Transverse colon (tissue), 4 donors: ENCODE data around the gene JAKMIP2. TPM values are rescaled to one million over a fixed set of nuclear protein-coding genes. Genes with fewer than 3 reads are reported as not detected.
"Not testable (repeated sequence)": the region's sequence is repeated elsewhere in the genome, so short reads cannot be mapped to it uniquely, and the experiment has no call there.

Source experiments
- DNase-seq: peaks from one replicate; pipeline ENCODE4 v3.0.0-alpha.2; 2019
- H3K27ac ChIP-seq, 4 donors: fragments of 200-600 bp; sonication (generic); 2 replicates each; pipeline ENCODE4 v1.5.1; 2016 to 2018; ENCODE audit warnings: inconsistent platforms in 4 of 4
- H3K27me3 ChIP-seq: fragments of 200-600 bp; sonication (generic); 2 replicates; pipeline ENCODE4 v1.5.1; 2017; ENCODE audit warnings: inconsistent platforms
- H3K36me3 ChIP-seq, 4 donors: fragments of 200-600 bp; sonication (generic); 2 replicates each; pipeline ENCODE4 v1.5.1; 2017 to 2019; ENCODE audit warnings: inconsistent platforms in 4 of 4
- H3K4me1 ChIP-seq, 4 donors: fragments of 200-600 bp; sonication (generic); 2 replicates each; pipeline ENCODE4 v1.5.1; 2017 to 2020; ENCODE audit warnings: inconsistent platforms in 4 of 4
- H3K4me3 ChIP-seq, 4 donors: fragments of 200-600 bp; sonication (generic); 1 replicate in 1 of 4; 2 replicates in 3 of 4; pipeline versions ENCODE4 v1.5.1 to v1.6.1; 2017 to 2019; ENCODE audit warnings: inconsistent platforms in 4 of 4
- H3K9me3 ChIP-seq, 2 donors: fragments of 200-600 bp; sonication (generic); 2 replicates each; pipeline ENCODE4 v1.5.1; 2017 to 2019; ENCODE audit warnings: inconsistent platforms in 2 of 2
- CTCF ChIP-seq, 5 experiments: fragments of 200-600 bp in 3 of 5; fragments of 450-650 bp in 2 of 5; sonication (generic) in 3 of 5; IDR thresholded peaks; 1 replicate in 2 of 5; 2 replicates in 3 of 5; pipeline ENCODE4 v1.5.1; 2016 to 2017; ENCODE audit warnings: antibody characterized with exemption in 5 of 5, inconsistent platforms in 3 of 5, mild to moderate bottlenecking in 2 of 5, moderate library complexity in 1 of 5
- EP300 ChIP-seq: sonication (generic); formaldehyde crosslinking; IDR thresholded peaks from one replicate; pipeline ENCODE4 v1.6.1; 2017; ENCODE audit warnings: antibody characterized with exemption, low read depth
- POLR2A ChIP-seq: fragments of 450-650 bp; IDR thresholded peaks from one replicate; pipeline ENCODE4 v1.6.1; 2016; ENCODE audit warnings: antibody characterized with exemption, mild to moderate bottlenecking, moderate library complexity
- POLR2AphosphoS5 ChIP-seq, 3 donors: sonication (generic); formaldehyde crosslinking; IDR thresholded peaks; one replicate each; pipeline ENCODE4 v1.6.1; 2016; ENCODE audit warnings: antibody characterized with exemption in 3 of 3
- WGBS, 2 donors: methylation state at CpG; one replicate each; pipeline ENCODE4 v1.1.5; 2018; ENCODE audit warnings: low coverage in 1 of 2; 5-methylcytosine and 5-hydroxymethylcytosine counted together
- in situ Hi-C, 4 donors: fragments of 200-750 bp; cut with MboI; loops; one replicate each; pipeline versions ENCODE4 v1.15.0 to v1.15.1; 2017; ENCODE audit warnings: low sequenced_read_pairs in 3 of 4, low pct_ligation_motif_present in 1 of 4, low pct_unique_long_range_greater_than_20kb in 1 of 4
- intact Hi-C: fragments of 100-400 bp; cut with DNase I; formaldehyde crosslinking; loops from one replicate; pipeline ENCODE4 v1.15.1; 2023; ENCODE audit warnings: low total_unique reads
- total RNA-seq, 4 donors: library from RNA; depleted of rRNA; stranded (reverse); fragments of >200 nt; gene quantifications; one replicate each; pipeline ENCODE4 v1.1.0, GENCODE V29; 2016

Gene JAKMIP2
- total RNA-seq, 4 donors from 2014 or later = 0.37 to 0.79 (median 0.40) TPM

GRCh38 chr5:147727200-147727599, 55.3 kb downstream of the JAKMIP2 start:
- H3K27me3 ChIP-seq = no peaks in the 10 kb centered on the region
- H3K36me3 ChIP-seq = no peaks in the 10 kb centered on the region
- H3K4me1 ChIP-seq = no peaks in the 10 kb centered on the region
- H3K27ac ChIP-seq = no peak overlapping the region
- 95 to 100% methylated on average over 1 of the region's 1 CpG for WGBS, 2 donors
- intact Hi-C loops = no loop called here
- H3K9me3 ChIP-seq = no peaks in the 10 kb centered on the region
- H3K4me3 ChIP-seq = no peak overlapping the region
- in situ Hi-C loops = no loop called here
- no peak for DNase-seq
- TF ChIP-seq EP300 (no peak), POLR2AphosphoS5 (IDR thresholded peaks at IDR 0.05) (no peak), POLR2A (no peak), CTCF (IDR thresholded peaks at IDR 0.05) (no peak)

GRCh38 chr5:147721191-147721960, 61.2 kb downstream of the JAKMIP2 start:
- H3K27ac ChIP-seq, H3K27me3 ChIP-seq, intact Hi-C loops, H3K9me3 ChIP-seq, DNase-seq, H3K4me1 ChIP-seq, H3K4me3 ChIP-seq, in situ Hi-C loops, H3K36me3 ChIP-seq: not testable (repeated sequence)
- 92 to 93% methylated on average over 15 to 36 of the region's 38 CpGs for WGBS, 2 donors

GRCh38 chr5:147713550-147714295, 68.8 kb downstream of the JAKMIP2 start:
- in situ Hi-C loops (no loop called here), intact Hi-C loops (no loop called here)
- WGBS, 2 donors = 76 to 87% methylated on average over 4 to 5 of the region's 5 CpGs
- DNase-seq = no peak
- H3K4me1 ChIP-seq = peaks cover 0 to 4% (median 0%) of the 10 kb centered on the region in 4 donors
- no peaks in the 10 kb centered on the region for H3K36me3 ChIP-seq
- H3K4me3 ChIP-seq = no peak overlapping the region
- no peaks in the 10 kb centered on the region for H3K27me3 ChIP-seq
- no peak overlapping the region for H3K27ac ChIP-seq
- no peaks in the 10 kb centered on the region for H3K9me3 ChIP-seq
- no peak for TF ChIP-seq CTCF (IDR thresholded peaks at IDR 0.05)
- TF ChIP-seq EP300 = no peak
- no peak for TF ChIP-seq POLR2AphosphoS5 (IDR thresholded peaks at IDR 0.05)
- TF ChIP-seq POLR2A = no peak

GRCh38 chr5:147712598-147712997, 69.9 kb downstream of the JAKMIP2 start:
- in situ Hi-C loops = no loop called here

More at GRCh38 chr5:147712598-147712997, 69.9 kb downstream of the JAKMIP2 start:
- TF ChIP-seq POLR2A = no peak
- no peak for TF ChIP-seq POLR2AphosphoS5 (IDR thresholded peaks at IDR 0.05)
- no peak for TF ChIP-seq CTCF (IDR thresholded peaks at IDR 0.05)
- no peak for TF ChIP-seq EP300
- H3K36me3 ChIP-seq = no peaks in the 10 kb centered on the region
- no peaks in the 10 kb centered on the region for H3K27me3 ChIP-seq
- intact Hi-C loops = no loop called here
- H3K4me1 ChIP-seq = peaks cover 0 to 4% (median 0%) of the 10 kb centered on the region in 4 donors
- no peak overlapping the region for H3K4me3 ChIP-seq
- H3K27ac ChIP-seq = no peak overlapping the region
- no peaks in the 10 kb centered on the region for H3K9me3 ChIP-seq
- WGBS, 2 donors = 56 to 58% methylated on average over 4 of the region's 4 CpGs
- no peak for DNase-seq
